OCI-LY3 (cell line): ENCODE data around the gene DUSP6.

Experiments
- H2AFZ ChIP-seq: fragments of 200-600, 300-600 bp; shearing (Covaris generic); 2 replicates; pipeline ENCODE4 v1.6.0; 2014; ENCODE audit warnings: antibody characterized with exemption, low read depth, low read length
- H3K27ac ChIP-seq: fragments of 200-600, 300-600 bp; sonication (generic); 2 replicates; pipeline ENCODE4 v1.5.1; 2014; ENCODE audit warnings: mild to moderate bottlenecking, low read length, moderate library complexity, mixed read lengths
- H3K27me3 ChIP-seq: fragments of 200-600, 300-600 bp; sonication (generic); 2 replicates; pipeline ENCODE4 v1.6.1; 2014; ENCODE audit warnings: low read depth, low read length, mixed read lengths
- H3K36me3 ChIP-seq: fragments of 200-600, 300-600 bp; sonication (generic); replicated peaks from 2 replicates; pipeline ENCODE3; 2014; ENCODE audit warnings: low read depth, low read length, mixed read lengths
- H3K4me1 ChIP-seq: fragments of 300-600, 200-600 bp; sonication (generic); 2 replicates; pipeline ENCODE4 v1.6.1; 2014; ENCODE audit warnings: low read length, mixed read lengths
- H3K4me2 ChIP-seq: fragments of 200-600, 300-600 bp; sonication (generic); 2 replicates; pipeline ENCODE4 v1.6.1; 2014; ENCODE audit warnings: low read length, mixed read lengths
- H3K4me3 ChIP-seq: fragments of 300-600, 200-600 bp; sonication (generic); 2 replicates; pipeline ENCODE4 v1.5.1; 2014; ENCODE audit warnings: antibody characterized with exemption, mild to moderate bottlenecking, low read length, moderate library complexity
- H3K79me2 ChIP-seq: fragments of 300-600, 200-600 bp; shearing (Covaris generic); 2 replicates; pipeline ENCODE4 v1.6.1; 2014; ENCODE audit warnings: mild to moderate bottlenecking, low read length, mixed read lengths
- H3K9ac ChIP-seq: fragments of 300-600, 200-600 bp; shearing (Covaris generic); 2 replicates; pipeline ENCODE4 v1.6.0; 2014; ENCODE audit warnings: mild to moderate bottlenecking, low read length, moderate library complexity
- H3K9me3 ChIP-seq: fragments of 200-600, 300-600 bp; shearing (Covaris generic); 2 replicates; pipeline ENCODE4 v1.6.1; 2014; ENCODE audit warnings: low read length, mixed read lengths; ENCODE audit not compliant: insufficient read depth
- H4K20me1 ChIP-seq: fragments of 200-600, 300-600 bp; sonication (generic); 2 replicates; pipeline ENCODE4 v1.6.1; 2016; ENCODE audit warnings: low read length, mixed read lengths; ENCODE audit not compliant: insufficient read depth
- CTCF ChIP-seq: fragments of 200-600, 300-600 bp; sonication (generic); IDR thresholded peaks from 2 replicates; pipeline ENCODE4 v1.5.1; 2014; ENCODE audit warnings: antibody characterized with exemption, low read length, low read depth
- EZH2phosphoT487 ChIP-seq: fragments of 200-600 bp; shearing (Covaris generic); IDR thresholded peaks from 2 replicates; pipeline ENCODE4 v1.6.1; 2018; ENCODE audit warnings: antibody characterized with exemption, mixed run types, low read depth

DUSP6 gene

GRCh38 chr12:89309815-89310214, 42.5 kb downstream of the DUSP6 start:
- Histone ChIP-seq H3K79me2 (no peaks in the 10 kb centered on the region), H3K9ac (no peak overlapping the region), H3K27me3 (no peaks in the 10 kb centered on the region), H3K4me2 (no peak overlapping the region), H4K20me1 (no peaks in the 10 kb centered on the region), H3K9me3 (no peaks in the 10 kb centered on the region), H3K4me1 (peaks cover 7% of the 10 kb centered on the region), H2AFZ (no peak overlapping the region), H3K4me3 (no peak overlapping the region), H3K36me3 (no peaks in the 10 kb centered on the region), H3K27ac (no peak overlapping the region)
- TF ChIP-seq CTCF (no peak), EZH2phosphoT487 (no peak)

DNA sequence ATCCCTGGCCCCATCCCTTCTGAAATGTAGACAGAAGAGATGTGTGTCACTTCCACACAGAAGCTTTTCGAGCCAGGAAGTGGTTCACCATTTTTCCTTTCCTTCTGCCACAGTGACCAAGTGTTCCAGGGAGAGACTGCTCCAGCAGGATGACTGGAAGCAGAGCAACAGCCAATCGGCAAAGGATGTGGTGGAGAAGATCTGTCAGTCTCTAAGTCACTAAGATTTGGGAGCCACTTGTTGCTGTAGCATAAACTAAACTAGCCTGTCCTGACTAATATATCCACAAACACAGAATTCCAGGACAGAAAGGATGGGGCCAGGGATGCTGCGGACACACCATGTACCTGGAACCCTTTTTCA, 42.9 kb downstream of the DUSP6 start:
- no peaks in the 10 kb centered on the region for H3K36me3 ChIP-seq
- no peak overlapping the region for H3K27ac ChIP-seq
- H3K9me3 ChIP-seq = no peaks in the 10 kb centered on the region
- H3K27me3 ChIP-seq = no peaks in the 10 kb centered on the region
- TF ChIP-seq CTCF = no peak
- TF ChIP-seq EZH2phosphoT487 = no peak
- H4K20me1 ChIP-seq = no peaks in the 10 kb centered on the region
- H3K4me3 ChIP-seq = no peak overlapping the region
- no peaks in the 10 kb centered on the region for H3K79me2 ChIP-seq
- no peak overlapping the region for H3K4me2 ChIP-seq
- H2AFZ ChIP-seq = no peak overlapping the region
- no peak overlapping the region for H3K9ac ChIP-seq
- H3K4me1 ChIP-seq = peaks cover 6% of the 10 kb centered on the region

DNA sequence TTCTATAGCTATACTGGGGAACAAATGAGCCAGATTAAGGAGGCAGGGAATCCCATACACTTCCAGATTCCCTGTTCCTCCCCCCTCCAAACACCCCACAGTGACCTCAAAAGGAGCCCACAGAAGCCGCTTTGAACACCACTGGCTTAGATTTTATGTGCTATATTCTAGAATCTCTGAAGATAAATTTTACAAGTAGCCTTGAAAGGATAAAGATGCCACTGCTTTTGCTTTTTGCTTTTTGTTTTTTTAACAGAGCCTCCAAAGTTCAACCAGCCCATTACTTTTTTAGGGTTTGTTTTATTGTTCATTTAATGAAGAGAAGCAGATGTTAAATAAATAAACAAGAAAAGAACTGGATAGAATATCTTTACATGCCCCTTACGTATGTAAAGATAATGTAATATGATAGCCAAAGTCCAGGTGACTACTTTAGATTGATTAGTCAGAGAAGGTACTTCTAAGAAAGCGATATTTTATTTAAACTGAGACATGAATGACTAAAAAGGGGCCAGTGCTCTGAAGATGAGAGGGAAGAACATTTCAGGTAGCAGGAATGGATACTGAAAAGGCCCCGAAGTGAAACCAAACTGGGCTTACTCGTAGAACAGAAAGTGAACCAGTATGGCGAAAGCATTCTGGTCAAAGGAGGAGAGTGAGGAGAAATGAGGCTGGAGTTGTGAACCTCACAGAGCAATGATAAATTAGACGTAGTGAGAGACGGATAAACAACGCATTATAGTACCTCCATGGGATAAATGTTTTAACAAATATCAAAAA, 44.6 kb downstream of the DUSP6 start:
- no peaks in the 10 kb centered on the region; the same call in 1 of the 2 replicates for H3K4me1 ChIP-seq
- no peaks in the 10 kb centered on the region for H3K79me2 ChIP-seq
- H3K4me2 ChIP-seq = no peak overlapping the region
- no peaks in the 10 kb centered on the region for H3K36me3 ChIP-seq
- TF ChIP-seq CTCF = no peak
- TF ChIP-seq EZH2phosphoT487 = no peak
- no peaks in the 10 kb centered on the region for H4K20me1 ChIP-seq
- H3K9me3 ChIP-seq = no peaks in the 10 kb centered on the region
- no peaks in the 10 kb centered on the region for H3K27me3 ChIP-seq
- H3K27ac ChIP-seq = no peak overlapping the region
- no peak overlapping the region for H3K4me3 ChIP-seq
- no peak overlapping the region for H3K9ac ChIP-seq
- no peak overlapping the region for H2AFZ ChIP-seq

GRCh38 chr12:89306827-89307473, 45.4 kb downstream of the DUSP6 start:
- Histone ChIP-seq H3K4me3 (no peak overlapping the region), H3K27ac (no peak overlapping the region), H3K9me3 (no peaks in the 10 kb centered on the region), H3K4me1 (no peaks in the 10 kb centered on the region; the same call in 1 of the 2 replicates), H3K36me3 (no peaks in the 10 kb centered on the region), H4K20me1 (no peaks in the 10 kb centered on the region), H3K79me2 (no peaks in the 10 kb centered on the region), H3K9ac (no peak overlapping the region), H3K4me2 (no peak overlapping the region), H3K27me3 (no peaks in the 10 kb centered on the region), H2AFZ (no peak overlapping the region)
- TF ChIP-seq CTCF (no peak), EZH2phosphoT487 (no peak)
